ENCODE data around the gene EXOC1L. TPM values are rescaled to one million over a fixed set of nuclear protein-coding genes. Genes with fewer than 3 reads are reported as not detected.

The EXOC1L gene
- total and polyA plus RNA-seq, 2 of the 13 experiments (the other 11 are each of a cell fraction or from before 2014, with no cell fraction given), result not detected

DNA sequence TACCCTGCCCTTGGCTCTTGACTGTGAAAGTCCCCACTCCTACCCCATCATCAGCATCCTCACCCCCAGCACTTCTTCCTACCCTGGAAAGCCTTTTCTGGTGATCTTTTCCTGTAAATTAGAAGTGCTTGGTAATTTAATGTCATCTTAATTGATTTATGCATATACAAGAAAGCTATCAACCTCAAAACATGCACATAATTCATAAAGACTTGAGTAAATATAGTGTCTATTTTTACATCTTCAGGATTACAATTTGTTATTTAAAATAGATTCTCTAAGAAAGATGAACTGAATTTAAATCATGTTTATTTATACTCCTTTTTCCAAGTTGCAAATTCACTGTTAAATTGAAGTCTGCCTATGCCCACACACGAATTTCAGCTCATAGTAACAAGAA is 36.0 kb upstream of the EXOC1L start (continued):
- TF ChIP-seq FOXK2 (IDR thresholded peaks at IDR 0.05) (no peak), SKI (IDR thresholded peaks at IDR 0.05; ENCODE audit: partially characterized antibody) (no peak), ZFYVE20 (CRISPR knock-in tag; IDR thresholded peaks at IDR 0.05; ENCODE audit: borderline replicate concordance, low read depth) (no peak)
- TF ChIP-seq, protein P1, sequence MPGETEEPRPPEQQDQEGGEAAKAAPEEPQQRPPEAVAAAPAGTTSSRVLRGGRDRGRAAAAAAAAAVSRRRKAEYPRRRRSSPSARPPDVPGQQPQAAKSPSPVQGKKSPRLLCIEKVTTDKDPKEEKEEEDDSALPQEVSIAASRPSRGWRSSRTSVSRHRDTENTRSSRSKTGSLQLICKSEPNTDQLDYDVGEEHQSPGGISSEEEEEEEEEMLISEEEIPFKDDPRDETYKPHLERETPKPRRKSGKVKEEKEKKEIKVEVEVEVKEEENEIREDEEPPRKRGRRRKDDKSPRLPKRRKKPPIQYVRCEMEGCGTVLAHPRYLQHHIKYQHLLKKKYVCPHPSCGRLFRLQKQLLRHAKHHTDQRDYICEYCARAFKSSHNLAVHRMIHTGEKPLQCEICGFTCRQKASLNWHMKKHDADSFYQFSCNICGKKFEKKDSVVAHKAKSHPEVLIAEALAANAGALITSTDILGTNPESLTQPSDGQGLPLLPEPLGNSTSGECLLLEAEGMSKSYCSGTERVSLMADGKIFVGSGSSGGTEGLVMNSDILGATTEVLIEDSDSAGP (CRISPR knock-in tag; IDR thresholded peaks at IDR 0.05; ENCODE audit: borderline replicate concordance), result no peak

DNA sequence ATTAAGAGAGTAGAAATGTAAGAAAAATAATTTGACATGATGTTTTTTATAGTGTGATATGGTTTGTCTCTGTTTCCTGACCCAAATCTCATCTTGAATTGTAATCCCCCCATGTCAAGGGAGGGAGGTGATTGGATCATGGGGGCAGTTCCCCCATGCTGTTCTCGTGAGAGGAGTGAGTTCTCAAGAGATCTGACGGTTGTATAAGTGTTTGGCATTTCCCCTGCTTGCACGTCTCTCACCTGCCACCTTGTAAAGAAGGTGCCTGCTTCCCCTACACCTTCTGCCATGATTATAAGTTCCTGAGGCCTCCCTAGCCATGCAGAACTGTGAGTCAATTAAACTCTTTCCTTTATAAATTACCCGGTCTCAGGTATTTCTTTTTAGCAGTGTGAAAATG is 34.8 kb upstream of the EXOC1L start:
- Histone ChIP-seq H4K20me1 (ENCODE audit: insufficient read depth, low read length) (no peaks in the 10 kb centered on the region), H2AFZ (ENCODE audit: low read length) (no peak overlapping the region), H3K9me3 (ENCODE audit: low read length) (no peaks in the 10 kb centered on the region), H3K27me3 (ENCODE audit: control insufficient read depth in 1 of 2, insufficient read depth in 2 of 2, low read length in 2 of 2) (no peaks in the 10 kb centered on the region; a peak in 1 of 5 replicates), H3K4me1 (ENCODE audit: insufficient read depth, low read length) (no peaks in the 10 kb centered on the region), H3K4me3 (replicated peaks in 1 of 3; ENCODE audit: insufficient read depth in 1 of 3, low read depth in 2 of 3, low read length in 3 of 3) (no peak overlapping the region), H3K9ac (ENCODE audit: insufficient read depth, low read depth, low read length) (no peak overlapping the region), H3K27ac (ENCODE audit: extremely low read length, insufficient read depth, low read length) (no peak overlapping the region), H3K79me2 (ENCODE audit: insufficient read depth, low read length) (no peaks in the 10 kb centered on the region), H3K36me3 (replicated peaks in 1 of 2; ENCODE audit: control insufficient read depth in 1 of 2, insufficient read depth in 2 of 2, low read length in 2 of 2) (no peaks in the 10 kb centered on the region), H3K4me2 (ENCODE audit: low read depth, low read length) (no peak overlapping the region)
- DNase-seq (ENCODE audit: low spot score) (no peak), ATAC-seq (no peak), FAIRE-seq (no peak)
- CTCF ChIA-PET (ENCODE audit: low intra/inter-chr PET ratio, low total read pairs), result no interaction called here
- intact Hi-C loops (cut with micrococcal nuclease; ENCODE audit: unreplicated experiment) (no loop called here), in situ Hi-C loops (cut with HindIII; ENCODE audit: extremely low pct_ligation_motif_present, low pct_unique_long_range_greater_than_20kb) (no loop called here)
- no TSS peak for BruUV-seq (replicated peaks)
- POLR2A ChIA-PET, result no interaction called here
- 0% methylated on average over 4 of the region's 4 CpGs for WGBS (ENCODE audit: low lambda C conversion rate)
- TF ChIP-seq ZNF768 (CRISPR knock-in tag; IDR thresholded peaks at IDR 0.05) (no peak), AGO1 (IDR thresholded peaks at IDR 0.05; ENCODE audit: low read depth, low read length, poor library complexity, severe bottlenecking) (no peak), FOXC1 (CRISPR knock-in tag; IDR thresholded peaks at IDR 0.05; ENCODE audit: borderline replicate concordance) (no peak), RBM22 (optimal IDR thresholded peaks at IDR 0.05; ENCODE audit: low read length) (no peak), BRD4 (CRISPR knock-in tag; IDR thresholded peaks at IDR 0.05) (no peak), PAF1 (CRISPR knock-in tag; IDR thresholded peaks at IDR 0.05) (no peak), ZNF75D (CRISPR knock-in tag; IDR thresholded peaks at IDR 0.05; ENCODE audit: borderline replicate concordance) (no peak), NFYC (CRISPR knock-in tag; IDR thresholded peaks at IDR 0.05) (no peak), GZF1 (CRISPR knock-in tag; IDR thresholded peaks at IDR 0.05) (no peak), KDM1A (CRISPR knock-in tag; IDR thresholded peaks at IDR 0.05) (no peak), GTF2F1 (IDR thresholded peaks at IDR 0.05; ENCODE audit: low read length) (no peak), ZNF576 (CRISPR knock-in tag; IDR thresholded peaks at IDR 0.05) (no peak), SETDB1 (CRISPR knock-in tag; IDR thresholded peaks at IDR 0.05; ENCODE audit: borderline replicate concordance) (no peak)
- TF ChIP-seq, protein P2, sequence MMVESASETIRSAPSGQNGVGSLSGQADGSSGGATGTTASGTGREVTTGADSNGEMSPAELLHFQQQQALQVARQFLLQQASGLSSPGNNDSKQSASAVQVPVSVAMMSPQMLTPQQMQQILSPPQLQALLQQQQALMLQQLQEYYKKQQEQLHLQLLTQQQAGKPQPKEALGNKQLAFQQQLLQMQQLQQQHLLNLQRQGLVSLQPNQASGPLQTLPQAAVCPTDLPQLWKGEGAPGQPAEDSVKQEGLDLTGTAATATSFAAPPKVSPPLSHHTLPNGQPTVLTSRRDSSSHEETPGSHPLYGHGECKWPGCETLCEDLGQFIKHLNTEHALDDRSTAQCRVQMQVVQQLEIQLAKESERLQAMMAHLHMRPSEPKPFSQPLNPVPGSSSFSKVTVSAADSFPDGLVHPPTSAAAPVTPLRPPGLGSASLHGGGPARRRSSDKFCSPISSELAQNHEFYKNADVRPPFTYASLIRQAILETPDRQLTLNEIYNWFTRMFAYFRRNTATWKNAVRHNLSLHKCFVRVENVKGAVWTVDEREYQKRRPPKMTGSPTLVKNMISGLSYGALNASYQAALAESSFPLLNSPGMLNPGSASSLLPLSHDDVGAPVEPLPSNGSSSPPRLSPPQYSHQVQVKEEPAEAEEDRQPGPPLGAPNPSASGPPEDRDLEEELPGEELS (CRISPR knock-in tag; IDR thresholded peaks at IDR 0.05), result no peak

Measured in HepG2 (cell line).